NT2/D1 (cell line): ENCODE measurements around the gene PRRC2A.
A peak's percentile ranks its signal among the peaks of the same experiment; 100 is the strongest.
"Not testable (repeated sequence)": the region's sequence is repeated elsewhere in the genome, so short reads cannot be mapped to it uniquely, and the experiment has no call there.

Experiments used
- DNase-seq: peaks from one replicate; pipeline ENCODE4 v3.0.0-alpha.2; 2011; ENCODE audit warnings: low read depth, low spot score
- H3K27me3 ChIP-seq: 2 replicates; pipeline ENCODE4 v1.6.0; 2011; ENCODE audit warnings: mild to moderate bottlenecking; ENCODE audit not compliant: insufficient read length, insufficient read depth
- H3K36me3 ChIP-seq: 2 replicates; pipeline ENCODE4 v1.6.1; 2011; ENCODE audit warnings: mild to moderate bottlenecking, low read length, mixed read lengths; ENCODE audit not compliant: insufficient read depth, insufficient read length
- H3K4me1 ChIP-seq: 2 replicates; pipeline ENCODE4 v1.5.1; 2011; ENCODE audit not compliant: insufficient read depth, insufficient read length
- H3K4me3 ChIP-seq: 2 replicates; pipeline ENCODE4 v1.5.1; 2011; ENCODE audit warnings: low read depth; ENCODE audit not compliant: insufficient read length
- H3K9ac ChIP-seq: 2 replicates; pipeline ENCODE4 v1.6.0; 2011; ENCODE audit warnings: low read depth; ENCODE audit not compliant: insufficient read length
- H3K9me3 ChIP-seq: 2 replicates; pipeline ENCODE4 v1.5.1; 2011; ENCODE audit warnings: mild to moderate bottlenecking, low read length; ENCODE audit not compliant: insufficient read depth
- SUZ12 ChIP-seq: IDR thresholded peaks from 2 replicates; pipeline ENCODE4 v1.6.1; 2011; ENCODE audit not compliant: insufficient read length, insufficient read depth; ENCODE audit errors: extremely low read depth
- YY1 ChIP-seq: IDR thresholded peaks from 2 replicates; pipeline ENCODE4 v1.6.1; 2011; ENCODE audit not compliant: insufficient read length, insufficient read depth
- ZNF274 ChIP-seq: IDR thresholded peaks from 2 replicates; pipeline ENCODE4 v1.6.1; 2011; ENCODE audit warnings: mild to moderate bottlenecking, low read depth, low read length

The PRRC2A gene

DNA sequence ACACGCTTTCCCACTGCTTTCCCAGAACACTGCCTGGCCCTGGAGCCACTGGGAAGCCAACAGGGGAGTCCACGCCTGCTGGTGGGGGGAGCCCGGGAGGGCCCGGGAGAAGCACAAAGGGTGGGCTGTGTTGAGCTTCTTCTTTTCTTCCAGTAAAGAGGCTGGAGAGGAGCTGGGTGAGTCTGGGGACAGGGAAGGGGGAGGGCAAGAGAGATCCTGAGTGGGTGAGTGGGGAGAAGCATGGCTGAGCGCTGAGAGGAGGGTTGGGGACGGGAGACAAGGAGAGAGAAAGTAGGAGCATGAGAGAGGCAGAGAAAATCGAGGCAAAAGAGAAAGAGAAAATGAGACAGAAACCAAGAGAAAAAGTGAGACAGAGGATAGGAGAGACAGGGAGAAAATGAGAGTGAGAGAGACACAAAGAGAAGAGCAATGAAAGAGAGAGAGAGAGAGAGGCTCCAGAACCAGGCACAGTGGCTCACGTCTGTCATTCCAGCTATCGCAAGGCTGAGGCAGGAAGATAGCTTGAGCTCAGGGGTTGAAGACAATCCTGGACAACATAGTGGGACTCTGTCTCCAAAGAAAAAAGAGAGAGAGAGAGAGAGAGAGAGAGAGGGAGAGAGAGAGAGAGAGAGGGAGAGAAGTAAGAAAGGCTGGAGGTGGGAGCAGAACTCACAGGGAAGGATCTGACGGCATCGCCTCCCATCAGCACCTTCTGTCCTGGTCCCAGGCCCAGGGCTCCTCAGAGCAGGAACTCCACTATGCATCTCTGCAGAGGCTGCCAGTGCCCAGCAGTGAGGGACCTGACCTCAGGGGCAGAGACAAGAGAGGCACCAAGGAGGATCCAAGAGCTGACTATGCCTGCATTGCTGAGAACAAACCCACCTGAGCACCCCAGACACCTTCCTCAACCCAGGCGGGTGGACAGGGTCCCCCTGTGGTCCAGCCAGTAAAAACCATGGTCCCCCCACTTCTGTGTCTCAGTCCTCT is 32.4 kb upstream of the PRRC2A start:
- no peaks in the 10 kb centered on the region for H3K9me3 ChIP-seq
- H3K36me3 ChIP-seq: no peaks in the 10 kb centered on the region
- TF ChIP-seq ZNF274 (no peak), SUZ12 (no peak), YY1 (no peak)
- peaks cover 8% of the 10 kb centered on the region for H3K4me1 ChIP-seq
- DNase-seq: no peak
- H3K9ac ChIP-seq: no peak overlapping the region
- no peak overlapping the region for H3K4me3 ChIP-seq
- no peaks in the 10 kb centered on the region for H3K27me3 ChIP-seq

DNA sequence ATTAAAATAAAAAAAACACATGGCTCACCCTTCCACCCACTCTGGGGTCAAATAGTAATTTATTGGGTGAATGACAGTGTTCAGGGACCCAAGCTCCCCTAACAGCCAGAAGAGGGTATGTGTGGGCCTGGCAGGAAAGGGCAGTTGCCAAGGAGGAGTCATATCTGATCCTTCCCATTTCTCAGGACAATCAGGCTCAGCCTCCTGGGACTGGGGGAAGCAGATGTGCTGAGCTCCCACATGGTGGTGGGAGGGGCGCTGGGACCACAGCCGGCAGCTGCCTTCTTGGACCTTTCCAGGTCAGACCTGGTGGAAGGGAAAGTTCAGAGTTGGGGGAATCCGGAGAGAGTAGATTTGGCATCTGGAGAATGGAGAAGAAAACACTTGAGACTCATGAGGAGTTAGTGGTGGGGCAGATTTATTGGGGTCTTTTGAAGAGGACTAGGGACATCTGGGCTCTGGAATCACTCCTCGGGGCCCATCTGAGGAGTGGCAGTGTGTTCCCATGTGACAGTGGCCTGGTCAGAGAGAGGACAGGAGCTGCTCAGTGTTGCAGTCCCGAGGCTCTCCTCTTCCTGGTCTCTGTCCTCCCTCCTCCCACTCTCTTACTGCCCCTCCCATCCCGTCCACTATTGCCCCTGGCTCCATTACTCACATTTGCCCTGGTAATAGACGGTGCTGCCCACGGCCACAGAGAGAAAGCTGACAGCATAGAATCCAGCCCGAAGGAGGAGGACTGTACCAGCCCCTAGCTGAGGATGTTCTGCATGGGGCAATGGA is 31.5 kb upstream of the PRRC2A start:
- Histone ChIP-seq H3K27me3 (no peaks in the 10 kb centered on the region), H3K9me3 (no peaks in the 10 kb centered on the region), H3K4me1 (peaks cover 8% of the 10 kb centered on the region), H3K4me3 (no peak overlapping the region), H3K9ac (no peak overlapping the region), H3K36me3 (no peaks in the 10 kb centered on the region)
- no peak for DNase-seq
- TF ChIP-seq YY1 (no peak), SUZ12 (no peak), ZNF274 (no peak)

GRCh38 chr6:31590691-31591090 is 29.8 kb upstream of the PRRC2A start:
- not testable (repeated sequence) for H3K36me3 ChIP-seq, H3K9me3 ChIP-seq, H3K4me3 ChIP-seq, H3K4me1 ChIP-seq, H3K9ac ChIP-seq, H3K27me3 ChIP-seq, DNase-seq

DNA sequence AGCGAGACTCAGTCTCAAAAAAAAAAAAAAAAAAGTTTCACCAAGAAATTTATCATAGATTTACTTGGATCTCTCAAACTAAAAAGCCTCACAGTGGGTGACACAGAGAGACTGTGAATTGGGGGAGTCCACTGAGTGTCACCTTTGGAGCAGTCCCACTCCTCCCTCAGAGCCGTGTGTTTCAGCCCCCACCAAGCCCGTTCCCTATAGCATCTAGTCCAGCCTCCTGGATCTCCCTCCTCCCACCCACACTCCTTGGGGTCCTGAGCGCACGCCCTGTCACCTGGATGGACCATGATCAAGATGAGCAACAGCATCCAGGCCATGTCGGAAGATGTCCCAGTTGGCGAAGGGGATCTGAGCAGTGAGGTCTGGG is 28.1 kb upstream of the PRRC2A start:
- H3K36me3 ChIP-seq: no peaks in the 10 kb centered on the region
- DNase-seq: no peak
- TF ChIP-seq YY1: no peak
- no peak for TF ChIP-seq ZNF274
- TF ChIP-seq SUZ12: no peak
- H3K9ac ChIP-seq: no peak overlapping the region
- no peaks in the 10 kb centered on the region for H3K9me3 ChIP-seq
- no peak overlapping the region for H3K4me3 ChIP-seq
- H3K4me1 ChIP-seq: no peaks in the 10 kb centered on the region
- no peaks in the 10 kb centered on the region for H3K27me3 ChIP-seq

- H3K36me3 ChIP-seq: no peaks in the 10 kb centered on the region
- DNase-seq: no peak
- H3K4me1 ChIP-seq: no peaks in the 10 kb centered on the region
- no peak overlapping the region for H3K4me3 ChIP-seq
- TF ChIP-seq ZNF274 (no peak), SUZ12 (no peak), YY1 (no peak)
- H3K9ac ChIP-seq: no peak overlapping the region
- H3K9me3 ChIP-seq: no peaks in the 10 kb centered on the region
- no peaks in the 10 kb centered on the region for H3K27me3 ChIP-seq
These were observed 23.5 kb upstream of the PRRC2A start for GRCh38 chr6:31597006-31597405.

- Histone ChIP-seq H3K4me3 (no peak overlapping the region), H3K9me3 (no peaks in the 10 kb centered on the region), H3K9ac (no peak overlapping the region), H3K4me1 (peaks cover 2% of the 10 kb centered on the region), H3K36me3 (no peaks in the 10 kb centered on the region), H3K27me3 (no peaks in the 10 kb centered on the region)
- TF ChIP-seq YY1: no peak
- TF ChIP-seq SUZ12: no peak
- no peak for TF ChIP-seq ZNF274
- DNase-seq: no peak
These were observed 13.2 kb upstream of the PRRC2A start for GRCh38 chr6:31607317-31607716.

GRCh38 chr6:31609519-31610406 is 10.8 kb upstream of the PRRC2A start:
- Histone ChIP-seq H3K9ac (peak overlapping the region; percentile 17), H3K27me3 (no peaks in the 10 kb centered on the region), H3K4me1 (no peaks in the 10 kb centered on the region), H3K36me3 (no peaks in the 10 kb centered on the region), H3K9me3 (no peaks in the 10 kb centered on the region), H3K4me3 (no peak overlapping the region)
- no peak for TF ChIP-seq ZNF274
- no peak for TF ChIP-seq YY1
- TF ChIP-seq SUZ12: no peak
- DNase-seq: no peak
